GF-D8 (cell line): ENCODE results near the gene TRPC5OS.

Experiments
- DNase-seq: peaks from one replicate; lab custom pipeline; 2025; lab: John Stamatoyannopoulos, UW

Gene TRPC5OS

GRCh38 chrX:111896148-111896547, 20.2 kb downstream of the TRPC5OS start:
- no peak for DNase-seq

GRCh38 chrX:111914398-111915090, 38.6 kb downstream of the TRPC5OS start:
- no peak for DNase-seq

DNA sequence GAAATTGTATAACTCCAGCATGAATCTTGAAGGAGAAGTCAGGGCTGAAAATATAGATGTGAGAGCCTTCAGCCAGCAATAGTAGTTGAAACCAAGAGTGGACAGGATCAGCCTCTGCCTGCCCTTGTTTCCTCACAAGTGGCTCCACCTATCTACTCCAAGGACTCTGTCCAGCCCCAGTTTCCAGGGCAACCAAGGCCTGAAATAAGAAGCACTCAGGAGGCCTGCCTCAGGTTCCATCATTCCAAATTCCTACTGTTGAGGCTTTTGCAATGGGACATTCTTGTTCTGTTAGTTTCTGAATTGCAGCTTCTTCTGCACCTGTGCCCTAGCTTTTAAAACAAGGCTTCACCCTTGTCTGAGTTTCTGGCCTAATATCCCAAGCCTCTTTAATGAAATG, 41.6 kb downstream of the TRPC5OS start:
- DNase-seq: no peak

GRCh38 chrX:111928456-111928855, 52.5 kb downstream of the TRPC5OS start:
- no peak for DNase-seq
